Transverse colon (tissue), 4 donors: ENCODE measurements around the gene RAPGEF2. TPM values are rescaled to one million over a fixed set of nuclear protein-coding genes. Genes with fewer than 3 reads are reported as not detected.

ENCODE experiments used
- DNase-seq: peaks from one replicate; pipeline ENCODE4 v3.0.0-alpha.2; 2019
- H3K27ac ChIP-seq, 4 donors: fragments of 200-600 bp; sonication (generic); 2 replicates each; pipeline ENCODE4 v1.5.1; 2016 to 2018; ENCODE audit warnings: inconsistent platforms in 4 of 4
- H3K27me3 ChIP-seq: fragments of 200-600 bp; sonication (generic); 2 replicates; pipeline ENCODE4 v1.5.1; 2017; ENCODE audit warnings: inconsistent platforms
- H3K36me3 ChIP-seq, 4 donors: fragments of 200-600 bp; sonication (generic); 2 replicates each; pipeline ENCODE4 v1.5.1; 2017 to 2019; ENCODE audit warnings: inconsistent platforms in 4 of 4
- H3K4me1 ChIP-seq, 4 donors: fragments of 200-600 bp; sonication (generic); 2 replicates each; pipeline ENCODE4 v1.5.1; 2017 to 2020; ENCODE audit warnings: inconsistent platforms in 4 of 4
- H3K4me3 ChIP-seq, 4 donors: fragments of 200-600 bp; sonication (generic); 1 replicate in 1 of 4; 2 replicates in 3 of 4; pipeline versions ENCODE4 v1.5.1 to v1.6.1; 2017 to 2019; ENCODE audit warnings: inconsistent platforms in 4 of 4
- H3K9me3 ChIP-seq, 2 donors: fragments of 200-600 bp; sonication (generic); 2 replicates each; pipeline ENCODE4 v1.5.1; 2017 to 2019; ENCODE audit warnings: inconsistent platforms in 2 of 2
- CTCF ChIP-seq, 5 experiments: fragments of 200-600 bp in 3 of 5; fragments of 450-650 bp in 2 of 5; sonication (generic) in 3 of 5; IDR thresholded peaks; 1 replicate in 2 of 5; 2 replicates in 3 of 5; pipeline ENCODE4 v1.5.1; 2016 to 2017; ENCODE audit warnings: antibody characterized with exemption in 5 of 5, inconsistent platforms in 3 of 5, mild to moderate bottlenecking in 2 of 5, moderate library complexity in 1 of 5
- EP300 ChIP-seq: sonication (generic); formaldehyde crosslinking; IDR thresholded peaks from one replicate; pipeline ENCODE4 v1.6.1; 2017; ENCODE audit warnings: antibody characterized with exemption, low read depth
- POLR2A ChIP-seq: fragments of 450-650 bp; IDR thresholded peaks from one replicate; pipeline ENCODE4 v1.6.1; 2016; ENCODE audit warnings: antibody characterized with exemption, mild to moderate bottlenecking, moderate library complexity
- POLR2AphosphoS5 ChIP-seq, 3 donors: sonication (generic); formaldehyde crosslinking; IDR thresholded peaks; one replicate each; pipeline ENCODE4 v1.6.1; 2016; ENCODE audit warnings: antibody characterized with exemption in 3 of 3
- WGBS, 2 donors: methylation state at CpG; one replicate each; pipeline ENCODE4 v1.1.5; 2018; ENCODE audit warnings: low coverage in 1 of 2; 5-methylcytosine and 5-hydroxymethylcytosine counted together
- in situ Hi-C, 4 donors: fragments of 200-750 bp; cut with MboI; loops; one replicate each; pipeline versions ENCODE4 v1.15.0 to v1.15.1; 2017; ENCODE audit warnings: low sequenced_read_pairs in 3 of 4, low pct_ligation_motif_present in 1 of 4, low pct_unique_long_range_greater_than_20kb in 1 of 4
- intact Hi-C: fragments of 100-400 bp; cut with DNase I; formaldehyde crosslinking; loops from one replicate; pipeline ENCODE4 v1.15.1; 2023; ENCODE audit warnings: low total_unique reads
- total RNA-seq, 4 donors: library from RNA; depleted of rRNA; stranded (reverse); fragments of >200 nt; gene quantifications; one replicate each; pipeline ENCODE4 v1.1.0, GENCODE V29; 2016

RAPGEF2 gene
- total RNA-seq, 4 donors from 2014 or later: 23.3 to 64.8 (median 49.6) TPM

- in situ Hi-C loops (loop anchor here in 1 of 4 donors (10.0 to 25.0 kb wide), 2 partner anchors 331 to 483 kb away; partner anchors contain the start of gene PPID), intact Hi-C loops (no loop called here)
- Histone ChIP-seq H3K9me3 (no peaks in the 10 kb centered on the region), H3K36me3 (no peaks in the 10 kb centered on the region), H3K4me3 (no peak overlapping the region), H3K27ac (no peak overlapping the region), H3K27me3 (no peaks in the 10 kb centered on the region), H3K4me1 (peaks cover 0 to 11% (median 0%) of the 10 kb centered on the region in 4 donors)
- no peak for DNase-seq
- TF ChIP-seq POLR2A (no peak), POLR2AphosphoS5 (IDR thresholded peaks at IDR 0.05) (no peak), EP300 (no peak), CTCF (IDR thresholded peaks at IDR 0.05) (no peak)
- 69 to 81% methylated on average over 5 of the region's 5 CpGs for WGBS, 2 donors
Observed at GRCh38 chr4:159195361-159195769, 92.5 kb downstream of the RAPGEF2 start.

GRCh38 chr4:159197260-159197884 lies 94.5 kb downstream of the RAPGEF2 start:
- in situ Hi-C loops (loop anchor here in 1 of 4 donors (10.0 to 25.0 kb wide), 2 partner anchors 333 to 485 kb away; partner anchors contain the start of gene PPID), intact Hi-C loops (no loop called here)
- no peaks in the 10 kb centered on the region for H3K27me3 ChIP-seq
- no peak for DNase-seq
- peaks cover 0 to 17% (median 0%) of the 10 kb centered on the region in 4 donors for H3K4me1 ChIP-seq
- no peak overlapping the region for H3K4me3 ChIP-seq
- H3K27ac ChIP-seq: no peak overlapping the region
- no peaks in the 10 kb centered on the region for H3K9me3 ChIP-seq
- TF ChIP-seq EP300 (no peak), POLR2A (no peak), CTCF (IDR thresholded peaks at IDR 0.05) (no peak), POLR2AphosphoS5 (IDR thresholded peaks at IDR 0.05) (no peak)
- H3K36me3 ChIP-seq: no peaks in the 10 kb centered on the region
- WGBS, 2 donors: 62 to 76% methylated on average over 4 of the region's 4 CpGs

- WGBS, 2 donors: 87 to 100% methylated on average over 5 to 6 of the region's 6 CpGs
Observed at GRCh38 chr4:159197885-159198269, 95.0 kb downstream of the RAPGEF2 start.

More at GRCh38 chr4:159197885-159198269, 95.0 kb downstream of the RAPGEF2 start:
- Histone ChIP-seq H3K36me3 (no peaks in the 10 kb centered on the region), H3K4me3 (no peak overlapping the region), H3K27ac (no peak overlapping the region), H3K27me3 (no peaks in the 10 kb centered on the region), H3K9me3 (no peaks in the 10 kb centered on the region), H3K4me1 (peaks cover 0 to 17% (median 0%) of the 10 kb centered on the region in 4 donors)
- intact Hi-C loops (no loop called here), in situ Hi-C loops (loop anchor here in 1 of 4 donors (10.0 to 25.0 kb wide), 2 partner anchors 333 to 486 kb away; partner anchors contain the start of gene PPID)
- no peak for TF ChIP-seq CTCF (IDR thresholded peaks at IDR 0.05)
- no peak for TF ChIP-seq POLR2AphosphoS5 (IDR thresholded peaks at IDR 0.05)
- TF ChIP-seq EP300: no peak
- TF ChIP-seq POLR2A: no peak
- DNase-seq: no peak
